Psoas muscle (tissue), 8 donors: ENCODE results near the gene NEUROD6. TPM values are rescaled to one million over a fixed set of nuclear protein-coding genes. Genes with fewer than 3 reads are reported as not detected.

Source experiments
- ATAC-seq, 4 donors: fragments of 200-7000 bp; cut with Tn5 transposase; one replicate each; pipeline ENCODE4 v1.9.1; 2020; ENCODE audit warnings: moderate library complexity in 3 of 4, mild to moderate bottlenecking in 2 of 4
- DNase-seq, 2 donors: peaks; one replicate each; pipeline ENCODE4 v3.0.0-alpha.2; 2020
- H3K27ac ChIP-seq: fragments of 200-600 bp; one replicate; pipeline ENCODE4 v1.8.0; 2022
- H3K27me3 ChIP-seq, 3 donors: fragments of 200-600 bp in 1 of 3; one replicate each; pipeline versions ENCODE4 v1.6.1 to v1.8.0; 2013 to 2022; ENCODE audit warnings: low read length in 2 of 3, mild to moderate bottlenecking in 2 of 3, moderate library complexity in 1 of 3; ENCODE audit not compliant: insufficient read depth in 3 of 3
- H3K36me3 ChIP-seq, 2 donors: fragments of 200-600 bp in 1 of 2; one replicate each; pipeline versions ENCODE4 v1.6.1 to v1.8.0; 2013 to 2022; ENCODE audit warnings: low read depth in 1 of 2, mild to moderate bottlenecking in 1 of 2, moderate library complexity in 1 of 2; ENCODE audit not compliant: insufficient read depth in 1 of 2
- H3K4me1 ChIP-seq: fragments of 200-600 bp; one replicate; pipeline ENCODE4 v1.8.0; 2022
- H3K4me3 ChIP-seq: fragments of 200-600 bp; one replicate; pipeline ENCODE4 v1.8.0; 2022; ENCODE audit warnings: mild to moderate bottlenecking
- H3K9me3 ChIP-seq: fragments of 200-600 bp; one replicate; pipeline ENCODE4 v1.8.0; 2022
- CTCF ChIP-seq: fragments of 200-600 bp; IDR thresholded peaks from one replicate; pipeline ENCODE4 v1.8.0; 2022; ENCODE audit warnings: antibody characterized with exemption
- WGBS, 3 donors: extraction: QIAGEN DNeasy Blood & Tissue Kit; methylation state at CpG; one replicate each; pipeline versions ENCODE4 v1.1.6 to v1.1.7; 2013; 5-methylcytosine and 5-hydroxymethylcytosine counted together
- intact Hi-C, 2 donors: fragments of 100-400 bp; cut with DNase I; formaldehyde crosslinking; loops; one replicate each; pipeline versions ENCODE4 v1.11.0 to v1.14.2; 2022
- long read RNA-seq, 2 donors: library from polyadenylated mRNA; unstranded; transcript quantifications; one replicate each; pipeline ENCODE4 v2.0.0, GENCODE V29; 2021
- polyA plus RNA-seq, 3 donors: library from polyadenylated mRNA; stranded (reverse); fragments of 200-250 nt; gene quantifications; one replicate each; pipeline ENCODE4 v1.2.3, GENCODE V29; 2013
- total RNA-seq, 4 donors: library from RNA; stranded (reverse); fragmentation: NEBNext Ultra II Directional in 2 of 4; extraction: Animal tissue kit (Norgen Biotek cat#: 25700) in 2 of 4; gene quantifications; one replicate each; pipeline versions ENCODE4 v1.2.1 to v1.2.4, GENCODE V29; 2021 to 2023
- donor health status: healthy with polysubstance abuse.
- donor health status: DM: no; HTN: no; CAD: no; lungs with moderate emphysema.
- donor health status: Bipolar disorder and iron deficiency.
- donor health status: healthy.
- donor health status: DM: yes; HTN: yes; CAD: no.
- donor health status: DM: no; HTN: no; CAD: no.
- donor health status: DM: no; HTN: no; CAD: no.
- donor health status: DM: yes; HTN: yes; CAD: no.

NEUROD6 gene
- total RNA-seq (not detected), polyA plus RNA-seq (under 1 TPM in 1 of 3 donors, not detected in 2; 0.05 TPM)
- long read RNA-seq, donor 1, result 0 reads
- long read RNA-seq, donor 2, result 0 reads

GRCh38 chr7:31340603-31341002 lies at the start of gene NEUROD6:
Gene NEUROD6, minus strand, starts transcription at chr7:31340726. Its CDS starts 1,458 bp downstream, at chr7:31339268.
- H3K27me3 ChIP-seq, result peaks cover 2 to 37% (median 15%) of the 10 kb centered on the region in 3 donors
- ATAC-seq (no peak), DNase-seq (no peak)
- WGBS, 3 donors, result 58 to 65% (median 60%) methylated on average over 6 of the region's 6 CpGs
- TF ChIP-seq CTCF, result no peak
- intact Hi-C loops, result no loop called here
- H3K36me3 ChIP-seq, result no peaks in the 10 kb centered on the region
- H3K9me3 ChIP-seq, result no peaks in the 10 kb centered on the region
- no peak within 1 kb of the TSS for H3K4me3 ChIP-seq
- H3K4me1 ChIP-seq, result no peaks in the 10 kb centered on the region
- H3K27ac ChIP-seq, result no peak within 1 kb of the TSS

GRCh38 chr7:31384466-31384865 lies 43.9 kb upstream of the NEUROD6 start:
- no peak overlapping the region for H3K27ac ChIP-seq
- 67 to 73% (median 69%) methylated on average over 4 of the region's 4 CpGs for WGBS, 3 donors
- TF ChIP-seq CTCF, result no peak
- ATAC-seq, result no peak
- no peaks in the 10 kb centered on the region for H3K9me3 ChIP-seq
- H3K27me3 ChIP-seq, result no peaks in the 10 kb centered on the region
- intact Hi-C loops, result no loop called here
- H3K4me3 ChIP-seq, result no peak overlapping the region
- DNase-seq, result no peak
- no peaks in the 10 kb centered on the region for H3K4me1 ChIP-seq
- no peaks in the 10 kb centered on the region for H3K36me3 ChIP-seq

GRCh38 chr7:31382722-31383121 lies 42.2 kb upstream of the NEUROD6 start:
- Histone ChIP-seq H3K9me3 (no peaks in the 10 kb centered on the region), H3K27me3 (no peaks in the 10 kb centered on the region), H3K36me3 (no peaks in the 10 kb centered on the region), H3K27ac (no peak overlapping the region), H3K4me1 (no peaks in the 10 kb centered on the region), H3K4me3 (no peak overlapping the region)
- intact Hi-C loops, result no loop called here
- 64 to 87% (median 76%) methylated on average over 2 of the region's 2 CpGs for WGBS, 3 donors
- DNase-seq (no peak), ATAC-seq (no peak)
- TF ChIP-seq CTCF, result no peak

- Histone ChIP-seq H3K36me3 (no peaks in the 10 kb centered on the region), H3K27ac (no peak overlapping the region), H3K9me3 (no peaks in the 10 kb centered on the region), H3K27me3 (no peaks in the 10 kb centered on the region), H3K4me1 (no peaks in the 10 kb centered on the region), H3K4me3 (no peak overlapping the region)
- peak; percentile 20 for TF ChIP-seq CTCF
- ATAC-seq (no peak), DNase-seq (no peak)
- intact Hi-C loops, result no loop called here
- WGBS, 3 donors, result 76 to 79% (median 79%) methylated on average over 12 of the region's 12 CpGs
These were observed 33.1 kb upstream of the NEUROD6 start for GRCh38 chr7:31373337-31374289.
